ENCODE results near the gene GPR146.

- no peak for TF ChIP-seq RAD21 (IDR thresholded peaks at IDR 0.05; ENCODE audit: low read length)
- TF ChIP-seq CTCF (conservative IDR thresholded peaks at IDR 0.05; ENCODE audit: low read depth, low read length): no peak
- TF ChIP-seq RCOR1 (IDR thresholded peaks at IDR 0.05; ENCODE audit: insufficient replicate concordance, low read length): no peak
- no peak for TF ChIP-seq FOS (IDR thresholded peaks at IDR 0.05; ENCODE audit: low read depth, low read length)
- TF ChIP-seq MAZ (IDR thresholded peaks at IDR 0.05; ENCODE audit: borderline replicate concordance, low read depth, low read length): no peak
Measured at GRCh38 chr7:1091644-1092027, 47.3 kb downstream of the GPR146 start.
